ENCODE data around the gene DCX. TPM values are rescaled to one million over a fixed set of nuclear protein-coding genes. Genes with fewer than 3 reads are reported as not detected.
A peak's percentile ranks its signal among the peaks of the same experiment; 100 is the strongest.
"Not testable (repeated sequence)": the region's sequence is repeated elsewhere in the genome, so short reads cannot be mapped to it uniquely, and the experiment has no call there.

Gene DCX
- total RNA-seq, 2 donors from 2014 or later = not detected

DNA sequence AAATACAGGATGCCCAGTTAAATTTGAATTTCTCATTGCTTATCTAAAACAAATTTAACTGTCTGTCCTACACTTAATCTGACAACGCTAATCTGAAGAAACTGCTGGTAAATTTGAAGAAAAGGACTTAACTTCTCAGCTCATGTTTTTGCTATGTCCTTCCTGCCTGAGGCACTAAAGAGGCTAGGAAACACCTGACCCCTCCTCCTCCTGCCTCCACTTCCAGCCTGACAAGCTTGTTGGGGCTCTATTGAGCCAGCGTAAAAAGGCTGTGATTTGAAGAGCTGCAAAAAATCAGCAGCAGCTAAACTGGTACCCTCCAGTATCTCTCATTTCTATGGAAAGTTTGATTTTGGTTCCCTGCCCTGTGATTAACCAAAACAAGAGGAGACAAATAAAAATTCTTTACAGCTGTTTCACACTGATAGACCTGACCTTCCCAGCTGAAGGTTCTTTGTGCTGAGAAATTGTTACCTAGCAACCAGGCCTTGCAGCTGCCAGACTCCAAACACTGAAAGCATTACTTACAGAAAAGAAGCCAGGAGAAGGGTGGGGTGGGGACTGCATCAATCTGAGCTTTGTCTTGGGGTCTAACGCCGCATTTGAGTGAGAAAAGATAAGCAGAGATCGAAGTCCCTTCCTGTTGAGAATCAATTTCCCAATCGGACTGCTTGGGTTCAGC is 35.0 kb downstream of the DCX start:
- ATAC-seq (no peak), DNase-seq (no peak)
- intact Hi-C loops (cut with DNase I) = no loop called here

- DNase-seq (no peak), ATAC-seq (no peak)
- intact Hi-C loops (cut with DNase I) = no loop called here
Observed at GRCh38 chrX:111376486-111376885, 35.5 kb downstream of the DCX start.

- ATAC-seq (no peak), DNase-seq (no peak)
- intact Hi-C loops (cut with DNase I) = no loop called here
Observed at GRCh38 chrX:111375747-111376146, 36.2 kb downstream of the DCX start.

GRCh38 chrX:111372086-111372485 is 39.9 kb downstream of the DCX start:
- no peak for DNase-seq
- intact Hi-C loops (cut with DNase I) = no loop called here
- ATAC-seq = no peak

GRCh38 chrX:111365770-111366325 is 46.1 kb downstream of the DCX start:
- intact Hi-C loops (cut with DNase I) = no loop called here
- ATAC-seq (no peak), DNase-seq (no peak)

DNA sequence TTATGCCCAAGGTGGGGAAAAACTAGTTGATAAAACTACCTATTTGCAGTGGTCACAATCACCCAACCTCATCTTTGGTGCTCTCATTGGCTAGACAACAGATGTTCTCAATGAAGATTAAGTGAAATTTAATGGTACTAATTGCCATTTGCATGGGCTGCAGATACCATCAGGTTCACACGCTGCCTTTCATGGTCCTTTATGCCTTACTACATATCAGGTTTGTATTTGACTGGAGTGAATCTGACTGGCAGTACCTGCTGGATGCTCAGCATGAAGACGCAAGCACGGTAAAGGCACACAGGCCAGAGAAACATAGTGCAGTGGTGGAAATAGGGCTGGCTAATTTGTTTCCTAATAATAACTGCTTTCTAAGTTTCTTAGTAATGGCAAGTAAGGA is 48.3 kb downstream of the DCX start:
- ATAC-seq (no peak), DNase-seq (no peak)
- intact Hi-C loops (cut with DNase I) = no loop called here

DNA sequence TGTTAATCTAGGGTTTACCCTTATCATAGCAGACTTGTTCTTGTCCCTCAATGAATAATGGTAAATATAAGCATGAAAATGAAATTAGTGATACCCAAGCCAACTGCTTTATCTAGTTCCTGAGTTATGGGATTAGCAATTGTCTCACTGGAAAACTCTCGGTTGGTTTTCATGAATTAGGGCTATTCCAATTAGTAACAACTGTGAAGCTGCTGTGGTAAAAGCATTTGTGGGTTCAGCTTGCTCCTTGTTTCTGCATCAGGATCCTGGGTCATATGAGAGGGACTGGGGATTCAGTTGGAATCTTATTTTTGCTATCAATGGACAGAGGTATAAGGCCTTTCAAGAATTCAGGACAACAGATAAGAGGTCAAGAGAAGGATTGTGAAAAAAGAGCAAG is 50.2 kb downstream of the DCX start:
- no peak for DNase-seq
- intact Hi-C loops (cut with DNase I) = no loop called here
- ATAC-seq = no peak

- intact Hi-C loops (cut with DNase I) = no loop called here
- ATAC-seq (no peak), DNase-seq (no peak)
Observed at GRCh38 chrX:111360839-111361238, 51.2 kb downstream of the DCX start.

- DNase-seq (no peak), ATAC-seq (peak in 1 of 2 donors; percentile 76)
- intact Hi-C loops (cut with DNase I) = no loop called here
Observed at GRCh38 chrX:111355523-111356115, 56.4 kb downstream of the DCX start.

GRCh38 chrX:111354496-111354895 is 57.5 kb downstream of the DCX start:
- intact Hi-C loops (cut with DNase I) = no loop called here
- ATAC-seq (no peak), DNase-seq (no peak)

GRCh38 chrX:111353793-111354192 is 58.2 kb downstream of the DCX start:
- ATAC-seq = peak in 1 of 2 donors; percentile 50
- intact Hi-C loops (cut with DNase I) = no loop called here
- no peak for DNase-seq

GRCh38 chrX:111352424-111352823 is 59.6 kb downstream of the DCX start:
- DNase-seq (peak; percentile 32), ATAC-seq (peak in 1 of 2 donors; percentile 63)
- intact Hi-C loops (cut with DNase I) = no loop called here

DNA sequence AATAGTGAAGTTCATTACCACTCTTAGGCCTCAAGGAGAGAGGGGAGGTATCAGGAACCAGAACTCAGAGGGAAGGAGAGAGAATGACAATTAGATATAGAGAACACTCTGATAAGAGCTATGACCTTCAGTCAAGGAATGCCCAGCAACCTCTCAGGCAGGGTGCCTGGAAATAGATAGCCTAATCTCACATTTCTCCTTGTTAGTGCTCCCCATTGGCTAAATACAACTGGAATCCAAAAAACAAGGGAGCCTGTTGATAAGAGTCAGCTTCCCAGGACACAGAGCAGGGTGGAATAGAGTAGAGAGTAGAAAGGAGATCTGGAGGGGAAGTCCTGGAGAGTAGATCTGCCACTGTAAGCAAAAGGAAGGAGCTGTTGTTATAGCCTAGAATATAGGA is 62.1 kb downstream of the DCX start:
- no peak for DNase-seq
- ATAC-seq = peak in 1 of 2 donors; percentile 52
- intact Hi-C loops (cut with DNase I) = no loop called here

- no peak for DNase-seq
- intact Hi-C loops (cut with DNase I) = no loop called here
- no peak for ATAC-seq
Observed at GRCh38 chrX:111349101-111349500, 62.9 kb downstream of the DCX start.

DNA sequence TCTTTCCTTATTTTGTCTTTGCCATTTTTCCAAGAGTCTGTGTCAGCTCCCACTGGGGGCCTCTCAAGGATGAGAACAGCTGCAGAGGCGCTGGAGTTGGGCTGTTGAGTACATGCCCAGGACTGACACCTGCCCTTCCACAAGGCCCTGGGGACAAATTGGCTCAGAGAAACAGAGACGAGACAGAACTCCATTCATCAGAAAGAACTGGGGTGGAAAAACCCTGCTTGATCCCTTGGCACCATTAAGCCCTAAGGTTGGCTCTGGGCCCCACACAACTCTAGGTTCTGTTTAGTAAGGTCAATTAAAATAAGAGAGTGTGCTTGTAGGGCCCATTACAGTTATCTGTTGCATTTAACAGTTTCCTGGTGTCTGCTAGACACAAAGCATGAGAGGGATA is 63.6 kb downstream of the DCX start:
- intact Hi-C loops (cut with DNase I) = no loop called here
- ATAC-seq = peak in 1 of 2 donors; percentile 68

GRCh38 chrX:111346150-111346549 is 65.8 kb downstream of the DCX start:
- DNase-seq; intact Hi-C loops (cut with DNase I); ATAC-seq: not testable (repeated sequence)

More for the DNA sequence above, 63.6 kb downstream of the DCX start:
- DNase-seq = no peak

GRCh38 chrX:111340054-111340453 is 71.9 kb downstream of the DCX start:
- DNase-seq (no peak), ATAC-seq (no peak)
- intact Hi-C loops (cut with DNase I) = no loop called here

- DNase-seq (no peak), ATAC-seq (no peak)
- intact Hi-C loops (cut with DNase I) = no loop called here
Observed at GRCh38 chrX:111339212-111339611, 72.8 kb downstream of the DCX start.

DNA sequence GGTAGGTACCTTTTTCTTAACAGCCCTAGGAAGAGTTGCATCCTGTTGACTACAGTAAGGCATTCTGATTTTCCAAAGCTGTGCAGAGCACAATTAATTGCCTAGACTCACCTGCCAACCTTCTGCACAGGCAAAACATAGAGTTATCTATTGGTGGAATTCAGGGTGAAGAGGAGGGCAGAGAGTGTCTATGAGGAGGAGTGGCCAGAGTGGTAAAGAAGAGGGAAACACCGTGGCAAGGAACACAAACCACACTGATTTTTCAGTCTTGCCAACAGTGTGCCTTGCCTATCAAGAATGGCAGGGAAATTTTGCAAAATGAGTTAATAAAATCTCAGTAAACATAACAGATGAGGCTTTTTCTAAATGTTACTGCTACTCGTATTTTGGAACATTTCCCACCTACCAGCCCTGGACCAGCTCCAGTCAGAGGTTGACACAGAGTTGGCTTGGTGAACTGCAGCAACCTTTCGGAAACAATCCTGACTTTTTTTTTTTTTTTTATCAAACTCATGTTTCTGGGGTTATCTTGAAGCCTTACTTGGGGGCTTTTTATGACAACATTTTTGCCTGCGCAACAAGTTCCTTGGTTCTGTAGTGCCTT is 73.8 kb downstream of the DCX start:
- ATAC-seq (no peak), DNase-seq (no peak)
- intact Hi-C loops (cut with DNase I) = no loop called here

GRCh38 chrX:111337067-111337637 is 74.8 kb downstream of the DCX start:
- DNase-seq (no peak), ATAC-seq (no peak)
- intact Hi-C loops (cut with DNase I) = no loop called here

Measured in left cardiac atrium (tissue), 4 donors.